ENCODE data around the gene GPR160.

DNA sequence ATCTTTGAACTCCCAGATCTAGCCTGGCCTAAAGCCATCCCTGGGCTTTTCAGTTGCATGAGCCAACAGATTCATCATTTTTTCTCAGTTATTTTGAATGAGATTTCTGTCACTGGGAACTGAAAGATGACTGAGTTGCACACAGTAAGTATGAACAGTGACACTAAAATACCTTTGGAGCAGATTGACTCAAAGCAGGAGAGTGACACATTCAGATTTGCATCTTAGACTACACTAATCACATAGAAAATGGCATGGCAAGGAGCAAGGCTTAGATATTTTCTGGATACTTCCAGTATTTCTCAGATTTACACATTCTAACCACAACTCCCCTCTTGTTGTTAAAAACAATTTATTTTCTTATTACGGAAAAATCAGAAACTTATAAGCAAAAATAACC, 38.4 kb upstream of the GPR160 start:
- TF ChIP-seq, protein P1, sequence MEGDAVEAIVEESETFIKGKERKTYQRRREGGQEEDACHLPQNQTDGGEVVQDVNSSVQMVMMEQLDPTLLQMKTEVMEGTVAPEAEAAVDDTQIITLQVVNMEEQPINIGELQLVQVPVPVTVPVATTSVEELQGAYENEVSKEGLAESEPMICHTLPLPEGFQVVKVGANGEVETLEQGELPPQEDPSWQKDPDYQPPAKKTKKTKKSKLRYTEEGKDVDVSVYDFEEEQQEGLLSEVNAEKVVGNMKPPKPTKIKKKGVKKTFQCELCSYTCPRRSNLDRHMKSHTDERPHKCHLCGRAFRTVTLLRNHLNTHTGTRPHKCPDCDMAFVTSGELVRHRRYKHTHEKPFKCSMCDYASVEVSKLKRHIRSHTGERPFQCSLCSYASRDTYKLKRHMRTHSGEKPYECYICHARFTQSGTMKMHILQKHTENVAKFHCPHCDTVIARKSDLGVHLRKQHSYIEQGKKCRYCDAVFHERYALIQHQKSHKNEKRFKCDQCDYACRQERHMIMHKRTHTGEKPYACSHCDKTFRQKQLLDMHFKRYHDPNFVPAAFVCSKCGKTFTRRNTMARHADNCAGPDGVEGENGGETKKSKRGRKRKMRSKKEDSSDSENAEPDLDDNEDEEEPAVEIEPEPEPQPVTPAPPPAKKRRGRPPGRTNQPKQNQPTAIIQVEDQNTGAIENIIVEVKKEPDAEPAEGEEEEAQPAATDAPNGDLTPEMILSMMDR (IDR thresholded peaks at IDR 0.05), result no peak
- TF ChIP-seq POLR2A (IDR thresholded peaks at IDR 0.05), result no peak
- TF ChIP-seq POLR2AphosphoS5 (IDR thresholded peaks at IDR 0.05), result no peak
